Measurements from ENCODE around the gene ZNF530. TPM values are rescaled to one million over a fixed set of nuclear protein-coding genes. Genes with fewer than 3 reads are reported as not detected.

Gene ZNF530
- polyA plus RNA-seq = 1 to 10 TPM; 1.1 to 1.9 TPM

- Histone ChIP-seq H3K4me3 (ENCODE audit: low read depth in 1 of 2, low read length in 2 of 2) (peak within 1 kb of the TSS; percentile 87 to 93), H3K27me3 (ENCODE audit: control insufficient read depth in 1 of 2, insufficient read depth in 2 of 2, low read length in 2 of 2) (no peaks in the 10 kb centered on the region), H3K36me3 (ENCODE audit: control insufficient read depth in 2 of 2, insufficient read depth in 2 of 2, low read length in 1 of 2) (peaks cover 0 to 7% of the 10 kb centered on the region in 2 donors), H3K27ac (ENCODE audit: low read depth in 2 of 2, low read length in 1 of 2) (peak within 1 kb of the TSS in 1 of 2 donors; percentile 57), H3K4me1 (ENCODE audit: control insufficient read depth in 2 of 2, insufficient read depth in 2 of 2, low read length in 1 of 2) (peaks cover 4 to 6% of the 10 kb centered on the region in 2 donors), H3K9me3 (ENCODE audit: control insufficient read depth in 2 of 2, insufficient read depth in 1 of 2, low read depth in 1 of 2, low read length in 1 of 2) (peaks cover 8 to 15% of the 10 kb centered on the region in 2 donors)
- WGBS, 2 donors = 1% methylated on average over 42 to 53 of the region's 53 CpGs
Observed at GRCh38 chr19:57599761-57600383, at the start of gene ZNF530. TSS of gene ZNF530 (plus strand) at chr19:57599885. CDS start at chr19:57604346, 4,461 bp downstream.

- H3K36me3 ChIP-seq (ENCODE audit: control insufficient read depth in 2 of 2, insufficient read depth in 2 of 2, low read length in 1 of 2) = peaks cover 32 to 35% of the 10 kb centered on the region in 2 donors
- H3K27ac ChIP-seq (ENCODE audit: low read depth in 2 of 2, low read length in 1 of 2) = no peak overlapping the region
- WGBS, 2 donors = 90 to 98% methylated on average over 2 of the region's 2 CpGs
- H3K4me3 ChIP-seq (ENCODE audit: low read depth in 1 of 2, low read length in 2 of 2) = no peak overlapping the region
- peaks cover 19 to 44% of the 10 kb centered on the region in 2 donors for H3K9me3 ChIP-seq (ENCODE audit: control insufficient read depth in 2 of 2, insufficient read depth in 1 of 2, low read depth in 1 of 2, low read length in 1 of 2)
- no peaks in the 10 kb centered on the region for H3K4me1 ChIP-seq (ENCODE audit: control insufficient read depth in 2 of 2, insufficient read depth in 2 of 2, low read length in 1 of 2)
- H3K27me3 ChIP-seq (ENCODE audit: control insufficient read depth in 1 of 2, insufficient read depth in 2 of 2, low read length in 2 of 2) = no peaks in the 10 kb centered on the region
Observed at GRCh38 chr19:57552432-57552831, 47.3 kb upstream of the ZNF530 start.

- no peaks in the 10 kb centered on the region for H3K27me3 ChIP-seq (ENCODE audit: control insufficient read depth in 1 of 2, insufficient read depth in 2 of 2, low read length in 2 of 2)
- H3K9me3 ChIP-seq (ENCODE audit: control insufficient read depth in 2 of 2, insufficient read depth in 1 of 2, low read depth in 1 of 2, low read length in 1 of 2) = peaks cover 6 to 23% of the 10 kb centered on the region in 2 donors
- peaks cover 12 to 13% of the 10 kb centered on the region in 2 donors for H3K36me3 ChIP-seq (ENCODE audit: control insufficient read depth in 2 of 2, insufficient read depth in 2 of 2, low read length in 1 of 2)
- H3K4me3 ChIP-seq (ENCODE audit: low read depth in 1 of 2, low read length in 2 of 2) = no peak overlapping the region
- peaks cover 0 to 11% of the 10 kb centered on the region in 2 donors for H3K4me1 ChIP-seq (ENCODE audit: control insufficient read depth in 2 of 2, insufficient read depth in 2 of 2, low read length in 1 of 2)
- WGBS, 2 donors = 84% methylated on average over 5 of the region's 5 CpGs
- no peak overlapping the region for H3K27ac ChIP-seq (ENCODE audit: low read depth in 2 of 2, low read length in 1 of 2)
Observed at GRCh38 chr19:57557659-57558058, 42.0 kb upstream of the ZNF530 start.

GRCh38 chr19:57558525-57558924 is 41.2 kb upstream of the ZNF530 start:
- 37 to 41% methylated on average over 6 of the region's 6 CpGs for WGBS, 2 donors
- Histone ChIP-seq H3K36me3 (ENCODE audit: control insufficient read depth in 2 of 2, insufficient read depth in 2 of 2, low read length in 1 of 2) (peaks cover 9 to 13% of the 10 kb centered on the region in 2 donors), H3K27me3 (ENCODE audit: control insufficient read depth in 1 of 2, insufficient read depth in 2 of 2, low read length in 2 of 2) (no peaks in the 10 kb centered on the region), H3K4me3 (ENCODE audit: low read depth in 1 of 2, low read length in 2 of 2) (peak overlapping the region in 1 of 2 donors; percentile 92), H3K9me3 (ENCODE audit: control insufficient read depth in 2 of 2, insufficient read depth in 1 of 2, low read depth in 1 of 2, low read length in 1 of 2) (peaks cover 6 to 17% of the 10 kb centered on the region in 2 donors), H3K27ac (ENCODE audit: low read depth in 2 of 2, low read length in 1 of 2) (no peak overlapping the region), H3K4me1 (ENCODE audit: control insufficient read depth in 2 of 2, insufficient read depth in 2 of 2, low read length in 1 of 2) (peaks cover 0 to 11% of the 10 kb centered on the region in 2 donors)

- peaks cover 9 to 13% of the 10 kb centered on the region in 2 donors for H3K36me3 ChIP-seq (ENCODE audit: control insufficient read depth in 2 of 2, insufficient read depth in 2 of 2, low read length in 1 of 2)
- H3K27me3 ChIP-seq (ENCODE audit: control insufficient read depth in 1 of 2, insufficient read depth in 2 of 2, low read length in 2 of 2) = no peaks in the 10 kb centered on the region
- peak overlapping the region; percentile 92 to 99 for H3K4me3 ChIP-seq (ENCODE audit: low read depth in 1 of 2, low read length in 2 of 2)
- 0 to 1% methylated on average over 22 of the region's 22 CpGs for WGBS, 2 donors
- peaks cover 8 to 17% of the 10 kb centered on the region in 2 donors for H3K9me3 ChIP-seq (ENCODE audit: control insufficient read depth in 2 of 2, insufficient read depth in 1 of 2, low read depth in 1 of 2, low read length in 1 of 2)
- peak overlapping the region in 1 of 2 donors; percentile 75 for H3K27ac ChIP-seq (ENCODE audit: low read depth in 2 of 2, low read length in 1 of 2)
- H3K4me1 ChIP-seq (ENCODE audit: control insufficient read depth in 2 of 2, insufficient read depth in 2 of 2, low read length in 1 of 2) = peaks cover 0 to 11% of the 10 kb centered on the region in 2 donors
Observed at GRCh38 chr19:57559008-57559403, 40.7 kb upstream of the ZNF530 start.

GRCh38 chr19:57559404-57560025 is 40.2 kb upstream of the ZNF530 start, which contains the start of gene ZNF550:
TSS of gene ZNF550 (minus strand) at chr19:57559863. CDS start at chr19:57559682, 181 bp downstream.
- Histone ChIP-seq H3K9me3 (ENCODE audit: control insufficient read depth in 2 of 2, insufficient read depth in 1 of 2, low read depth in 1 of 2, low read length in 1 of 2) (peaks cover 6 to 16% of the 10 kb centered on the region in 2 donors), H3K36me3 (ENCODE audit: control insufficient read depth in 2 of 2, insufficient read depth in 2 of 2, low read length in 1 of 2) (peaks cover 9% of the 10 kb centered on the region in 2 donors), H3K4me3 (ENCODE audit: low read depth in 1 of 2, low read length in 2 of 2) (peak within 1 kb of the TSS; percentile 92 to 99), H3K4me1 (ENCODE audit: control insufficient read depth in 2 of 2, insufficient read depth in 2 of 2, low read length in 1 of 2) (peaks cover 0 to 11% of the 10 kb centered on the region in 2 donors), H3K27me3 (ENCODE audit: control insufficient read depth in 1 of 2, insufficient read depth in 2 of 2, low read length in 2 of 2) (no peaks in the 10 kb centered on the region), H3K27ac (ENCODE audit: low read depth in 2 of 2, low read length in 1 of 2) (peak within 1 kb of the TSS; percentile 14 to 75)
- WGBS, 2 donors = 1% methylated on average over 55 to 56 of the region's 56 CpGs

- H3K4me1 ChIP-seq (ENCODE audit: control insufficient read depth in 2 of 2, insufficient read depth in 2 of 2, low read length in 1 of 2) = peaks cover 0 to 11% of the 10 kb centered on the region in 2 donors
- H3K27ac ChIP-seq (ENCODE audit: low read depth in 2 of 2, low read length in 1 of 2) = peak overlapping the region in 1 of 2 donors; percentile 35
- H3K9me3 ChIP-seq (ENCODE audit: control insufficient read depth in 2 of 2, insufficient read depth in 1 of 2, low read depth in 1 of 2, low read length in 1 of 2) = peaks cover 8 to 16% of the 10 kb centered on the region in 2 donors
- H3K36me3 ChIP-seq (ENCODE audit: control insufficient read depth in 2 of 2, insufficient read depth in 2 of 2, low read length in 1 of 2) = peaks cover 9% of the 10 kb centered on the region in 2 donors
- peak overlapping the region; percentile 92 to 99 for H3K4me3 ChIP-seq (ENCODE audit: low read depth in 1 of 2, low read length in 2 of 2)
- 20 to 29% methylated on average over 23 of the region's 23 CpGs for WGBS, 2 donors
- no peaks in the 10 kb centered on the region for H3K27me3 ChIP-seq (ENCODE audit: control insufficient read depth in 1 of 2, insufficient read depth in 2 of 2, low read length in 2 of 2)
Observed at GRCh38 chr19:57560049-57560491, 39.6 kb upstream of the ZNF530 start.

GRCh38 chr19:57563547-57563946 is 36.1 kb upstream of the ZNF530 start:
- H3K36me3 ChIP-seq (ENCODE audit: control insufficient read depth in 2 of 2, insufficient read depth in 2 of 2, low read length in 1 of 2) = no peaks in the 10 kb centered on the region
- H3K4me1 ChIP-seq (ENCODE audit: control insufficient read depth in 2 of 2, insufficient read depth in 2 of 2, low read length in 1 of 2) = peaks cover 0 to 11% of the 10 kb centered on the region in 2 donors
- no peak overlapping the region for H3K4me3 ChIP-seq (ENCODE audit: low read depth in 1 of 2, low read length in 2 of 2)
- no peaks in the 10 kb centered on the region for H3K27me3 ChIP-seq (ENCODE audit: control insufficient read depth in 1 of 2, insufficient read depth in 2 of 2, low read length in 2 of 2)
- H3K27ac ChIP-seq (ENCODE audit: low read depth in 2 of 2, low read length in 1 of 2) = no peak overlapping the region
- WGBS, 2 donors = 50 to 58% methylated on average over 1 of the region's 1 CpG
- H3K9me3 ChIP-seq (ENCODE audit: control insufficient read depth in 2 of 2, insufficient read depth in 1 of 2, low read depth in 1 of 2, low read length in 1 of 2) = peaks cover 11 to 21% of the 10 kb centered on the region in 2 donors

- H3K36me3 ChIP-seq (ENCODE audit: control insufficient read depth in 2 of 2, insufficient read depth in 2 of 2, low read length in 1 of 2) = peaks cover 0 to 4% of the 10 kb centered on the region in 2 donors
- H3K27me3 ChIP-seq (ENCODE audit: control insufficient read depth in 1 of 2, insufficient read depth in 2 of 2, low read length in 2 of 2) = no peaks in the 10 kb centered on the region
- no peak overlapping the region for H3K27ac ChIP-seq (ENCODE audit: low read depth in 2 of 2, low read length in 1 of 2)
- H3K9me3 ChIP-seq (ENCODE audit: control insufficient read depth in 2 of 2, insufficient read depth in 1 of 2, low read depth in 1 of 2, low read length in 1 of 2) = peaks cover 17 to 46% of the 10 kb centered on the region in 2 donors
- WGBS, 2 donors = 53 to 57% methylated on average over 7 of the region's 7 CpGs
- no peaks in the 10 kb centered on the region for H3K4me1 ChIP-seq (ENCODE audit: control insufficient read depth in 2 of 2, insufficient read depth in 2 of 2, low read length in 1 of 2)
- H3K4me3 ChIP-seq (ENCODE audit: low read depth in 1 of 2, low read length in 2 of 2) = no peak overlapping the region
Observed at GRCh38 chr19:57566396-57567265, 33.1 kb upstream of the ZNF530 start.
